OCI-LY7 (cell line): ENCODE results near the gene GPRC5B. TPM values are rescaled to one million over a fixed set of nuclear protein-coding genes. Genes with fewer than 3 reads are reported as not detected.

Experiments
- BruUV-seq: library from RNA; stranded (reverse); fragments of 400-500 nt; replicated peaks from 2 replicates; lab custom pipeline; 2021; lab: Mats Ljungman, UMichigan
- CTCF ChIA-PET: fragments of 300-600 bp; sonication (Branson Sonifier 250); formaldehyde crosslinking; loops from one replicate; lab custom pipeline; 2022; ENCODE audit warnings: antibody characterized with exemption; ENCODE audit not compliant: unreplicated experiment; lab: Charles Lee
- POLR2A ChIA-PET: fragments of 300-600 bp; sonication (Branson Sonifier 250); formaldehyde crosslinking; loops from one replicate; lab custom pipeline; 2022; ENCODE audit warnings: antibody characterized with exemption; lab: Charles Lee
- DNase-seq: peaks from one replicate; pipeline ENCODE4 v3.0.0-alpha.2; 2015; ENCODE audit warnings: low spot score
- H2AFZ ChIP-seq: fragments of 200-600 bp; sonication (generic), shearing (Covaris generic); 2 replicates; pipeline ENCODE4 v1.6.1; 2014; ENCODE audit warnings: mild to moderate bottlenecking, antibody characterized with exemption, low read length, moderate library complexity
- H3K27ac ChIP-seq: fragments of 200-600 bp; sonication (generic); 2 replicates; pipeline ENCODE4 v1.5.1; 2014; ENCODE audit warnings: mixed run types, low read depth, mild to moderate bottlenecking, moderate library complexity, low read length, inconsistent platforms; ENCODE audit not compliant: poor library complexity, severe bottlenecking
- H3K36me3 ChIP-seq: fragments of 200-600 bp; sonication (generic); 2 replicates; pipeline ENCODE4 v1.6.1; 2014; ENCODE audit warnings: mild to moderate bottlenecking, antibody characterized with exemption, low read length, moderate library complexity, mixed read lengths; ENCODE audit not compliant: insufficient read depth
- H3K4me1 ChIP-seq: fragments of 200-600 bp; sonication (generic); 2 replicates; pipeline ENCODE4 v1.5.1; 2014; ENCODE audit warnings: mild to moderate bottlenecking, low read length; ENCODE audit not compliant: insufficient read depth, poor library complexity, severe bottlenecking
- H3K4me2 ChIP-seq: fragments of 200-600 bp; sonication (generic); 2 replicates; pipeline ENCODE4 v1.6.1; 2014; ENCODE audit warnings: mild to moderate bottlenecking, low read length
- H3K4me3 ChIP-seq: fragments of 200-600 bp; sonication (generic); 2 replicates; pipeline ENCODE4 v1.5.1; 2014; ENCODE audit warnings: mild to moderate bottlenecking, low read depth, low read length; ENCODE audit not compliant: poor library complexity, severe bottlenecking
- H3K79me2 ChIP-seq: fragments of 200-600 bp; sonication (generic); 2 replicates; pipeline ENCODE4 v1.6.1; 2016; ENCODE audit warnings: low read depth, mild to moderate bottlenecking, low read length, moderate library complexity, mixed read lengths; ENCODE audit not compliant: insufficient read depth
- H3K9me2 ChIP-seq: fragments of 200-600 bp; sonication (generic); 2 replicates; pipeline ENCODE4 v1.6.1; 2016; ENCODE audit warnings: mild to moderate bottlenecking, low read length, mixed read lengths; ENCODE audit not compliant: insufficient read depth
- H3K9me3 ChIP-seq: fragments of 200-600 bp; sonication (generic); 2 replicates; pipeline ENCODE4 v1.6.1; 2014; ENCODE audit warnings: mild to moderate bottlenecking, mixed run types, low read length, mixed read lengths
- H4K20me1 ChIP-seq: fragments of 200-600 bp; sonication (generic); 2 replicates; pipeline ENCODE4 v1.6.1; 2014; ENCODE audit warnings: mild to moderate bottlenecking, antibody characterized with exemption, low read length, moderate library complexity, mixed read lengths; ENCODE audit not compliant: insufficient read depth
- CTCF ChIP-seq: fragments of 200-600 bp; sonication (generic); conservative IDR thresholded peaks from 2 replicates; pipeline ENCODE4 v1.5.1; 2014; ENCODE audit warnings: mild to moderate bottlenecking, antibody characterized with exemption, low read length, moderate library complexity, mixed read lengths
- EZH2phosphoT487 ChIP-seq: fragments of 200-600 bp; sonication (generic); IDR thresholded peaks from 2 replicates; pipeline ENCODE4 v1.6.1; 2018; ENCODE audit warnings: low read depth, borderline replicate concordance, mild to moderate bottlenecking, mixed run types, antibody characterized with exemption, low read length, moderate library complexity, mixed read lengths
- intact Hi-C: fragments of 100-400 bp; cut with micrococcal nuclease; formaldehyde crosslinking; loops from one replicate; pipeline ENCODE4 v1.10.0; 2022; ENCODE audit not compliant: unreplicated experiment
- total RNA-seq, 2 experiments: library from RNA; depleted of rRNA in 1 of 2; stranded (reverse); fragments of >200 nt in 1 of 2; shearing (Covaris generic) in 1 of 2; gene quantifications; 2 replicates each; pipeline ENCODE4 v1.2.3, GENCODE V29; 2014 to 2022

GPRC5B gene
- total RNA-seq, 2 experiments from 2014 or later, result not detected

- Histone ChIP-seq H3K4me3 (no peak overlapping the region), H3K27ac (no peak overlapping the region), H3K36me3 (no peaks in the 10 kb centered on the region), H3K4me2 (no peak overlapping the region), H3K4me1 (no peaks in the 10 kb centered on the region), H4K20me1 (no peaks in the 10 kb centered on the region), H3K9me3 (no peaks in the 10 kb centered on the region), H3K9me2 (no peaks in the 10 kb centered on the region), H3K79me2 (no peaks in the 10 kb centered on the region), H2AFZ (no peak overlapping the region)
- CTCF ChIA-PET, result interaction anchor here (0.6 kb wide), 1 partner anchor 391 kb away, joined by 4 read pairs; no protein-coding TSS in a partner anchor
- POLR2A ChIA-PET, result interaction anchor here (0.7 to 1.0 kb wide), 2 partner anchors 390 to 398 kb away, joined by 3 to 4 read pairs; no protein-coding TSS in a partner anchor
- DNase-seq, result no peak
- intact Hi-C loops, result no loop called here
- TF ChIP-seq CTCF (no peak), EZH2phosphoT487 (no peak)
- no TSS peak for BruUV-seq
Observed at GRCh38 chr16:19908921-19909320, 24.3 kb upstream of the GPRC5B start.

DNA sequence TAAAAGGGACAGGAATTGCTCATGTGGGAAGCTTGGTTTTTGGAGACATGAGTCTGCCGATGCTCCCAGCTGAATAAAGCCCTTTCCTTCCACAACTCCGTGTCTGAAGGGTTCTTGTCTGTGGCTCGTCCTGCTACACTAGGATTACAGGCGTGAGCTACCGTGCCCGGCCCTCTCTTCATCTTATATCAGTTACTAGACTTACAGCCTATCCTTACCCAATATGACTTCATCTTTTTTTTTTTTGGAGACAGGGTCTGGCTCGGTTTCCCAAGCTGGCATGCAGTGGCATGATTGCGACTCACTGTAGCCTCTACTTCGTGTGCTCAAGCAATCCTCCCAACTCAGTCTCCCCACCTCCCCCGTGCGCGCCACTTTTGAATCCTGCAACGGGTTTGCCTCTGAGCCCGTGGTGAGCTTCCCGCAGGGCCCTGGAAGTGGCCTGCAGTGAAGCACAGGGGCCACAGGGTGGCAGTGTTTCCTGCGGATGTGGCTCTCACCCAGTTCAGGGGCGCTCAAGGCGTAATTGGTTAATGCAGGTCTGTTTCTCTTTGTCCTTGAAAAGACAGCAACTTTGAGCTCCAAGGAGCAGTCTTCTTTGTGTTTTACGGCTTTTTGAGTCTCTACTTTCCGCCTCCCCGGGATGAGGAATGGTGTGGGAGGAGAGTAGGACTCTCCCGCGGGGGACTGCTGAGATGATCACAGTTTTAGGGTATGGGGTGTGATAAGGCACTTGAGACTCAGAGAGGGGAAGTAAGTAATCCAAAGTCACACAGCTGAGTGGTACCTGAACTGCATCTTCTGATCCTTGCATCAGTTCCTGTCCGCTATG is 22.7 kb upstream of the GPRC5B start:
- H3K4me1 ChIP-seq, result no peaks in the 10 kb centered on the region
- no peak overlapping the region for H3K4me2 ChIP-seq
- TF ChIP-seq CTCF (peak; percentile 94), EZH2phosphoT487 (no peak)
- intact Hi-C loops, result loop anchor here (1.0 to 2.0 kb wide), 2 partner anchors 393 to 478 kb away; no protein-coding TSS in a partner anchor
- H3K27ac ChIP-seq, result no peak overlapping the region
- ChIA-PET CTCF (interaction anchor here (1.0 to 1.3 kb wide), 2 partner anchors 393 to 477 kb away, joined by 6 read pairs; no protein-coding TSS in a partner anchor), POLR2A (interaction anchor here (0.7 kb wide), 1 partner anchor 317 kb away, joined by 4 read pairs; no protein-coding TSS in a partner anchor)
- H3K9me2 ChIP-seq, result no peaks in the 10 kb centered on the region
- peak; percentile 74 for DNase-seq
- H3K9me3 ChIP-seq, result no peaks in the 10 kb centered on the region
- no peaks in the 10 kb centered on the region for H3K79me2 ChIP-seq
- no peaks in the 10 kb centered on the region for H4K20me1 ChIP-seq
- BruUV-seq, result no TSS peak
- peak overlapping the region; percentile 26; the same call in 1 of the 2 replicates for H2AFZ ChIP-seq
- no peaks in the 10 kb centered on the region for H3K36me3 ChIP-seq
- H3K4me3 ChIP-seq, result no peak overlapping the region
